Measurements from ENCODE around the gene PLCG1.

The PLCG1 gene

DNA sequence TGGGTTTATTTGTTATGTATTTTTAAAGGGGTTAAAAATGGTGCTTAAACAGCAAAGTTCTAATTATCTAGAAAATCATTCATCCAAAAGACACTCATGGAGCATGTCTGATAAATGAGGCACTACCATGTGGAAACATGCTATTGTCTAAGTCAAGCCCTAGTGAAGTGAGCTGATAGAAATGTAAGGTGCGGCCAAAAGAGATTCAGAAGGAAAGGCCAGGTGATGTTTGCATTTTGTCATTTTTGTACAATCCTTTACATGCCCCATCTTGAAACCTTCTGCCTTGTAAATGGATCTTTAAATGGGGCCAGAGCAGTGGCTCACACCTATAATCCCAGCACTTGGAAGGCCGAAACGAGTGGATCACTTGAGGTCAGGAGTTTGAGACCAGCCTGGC is 77.3 kb downstream of the PLCG1 start:
- DNase-seq (ENCODE audit: low read depth) = no peak

DNA sequence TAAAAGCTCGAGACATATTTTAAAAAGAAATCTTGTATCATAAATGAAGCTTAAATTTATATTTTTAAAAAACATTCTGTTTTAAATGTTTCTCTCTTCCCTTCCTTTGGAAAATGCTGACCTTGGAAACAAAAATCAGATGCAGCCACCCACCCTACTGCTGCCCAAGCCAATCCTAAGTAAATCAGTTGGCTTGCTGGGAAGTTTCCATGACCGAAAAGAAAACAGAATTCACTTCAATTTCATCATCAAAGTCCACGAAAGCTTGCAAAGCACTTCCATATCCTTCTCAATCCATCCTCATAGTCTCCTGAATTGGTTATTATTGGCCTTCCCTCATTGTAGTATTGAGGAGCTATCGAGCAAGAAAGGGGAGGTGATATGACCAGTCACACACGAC is 80.1 kb downstream of the PLCG1 start:
- DNase-seq (ENCODE audit: low read depth) = no peak

DNA sequence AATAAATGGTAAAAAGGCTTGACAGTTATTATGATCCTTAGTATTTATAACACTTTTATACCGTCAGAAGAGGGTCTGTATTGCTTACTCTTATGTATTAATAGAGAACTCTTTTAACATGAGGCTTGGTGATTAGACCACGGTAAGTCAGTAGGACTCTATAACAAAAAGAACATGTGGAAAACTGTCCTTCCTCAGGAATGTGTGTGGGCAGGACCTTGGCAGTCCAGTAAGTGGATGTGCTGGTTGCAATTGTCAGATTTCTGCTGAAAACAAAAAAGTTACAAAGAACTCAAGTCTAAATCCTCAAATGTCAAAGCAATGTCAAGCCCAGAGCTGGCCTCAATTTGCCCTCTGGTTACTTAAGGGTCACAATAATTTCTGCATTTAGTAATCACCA is 81.1 kb downstream of the PLCG1 start:
- DNase-seq (ENCODE audit: low read depth) = no peak

DNA sequence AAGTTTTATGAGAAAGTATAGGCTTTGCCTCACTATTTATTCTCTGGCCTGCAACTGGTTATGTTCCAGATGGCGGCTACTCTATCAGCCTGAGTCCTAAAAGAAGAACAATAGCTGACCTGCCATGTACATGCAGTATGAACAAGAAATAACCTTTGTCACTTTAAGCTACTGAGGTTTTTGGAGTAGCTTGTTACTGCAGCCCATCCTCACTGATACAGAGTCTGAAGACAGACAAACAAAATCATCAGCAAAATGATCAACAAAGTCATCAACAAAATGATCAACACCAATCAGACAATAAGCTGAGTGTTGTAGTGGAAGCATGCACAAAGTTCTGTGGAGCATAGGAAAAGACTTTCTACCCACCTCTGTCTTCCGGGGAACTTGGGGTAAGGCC is 82.5 kb downstream of the PLCG1 start:
- no peak for DNase-seq (ENCODE audit: low read depth)

DNA sequence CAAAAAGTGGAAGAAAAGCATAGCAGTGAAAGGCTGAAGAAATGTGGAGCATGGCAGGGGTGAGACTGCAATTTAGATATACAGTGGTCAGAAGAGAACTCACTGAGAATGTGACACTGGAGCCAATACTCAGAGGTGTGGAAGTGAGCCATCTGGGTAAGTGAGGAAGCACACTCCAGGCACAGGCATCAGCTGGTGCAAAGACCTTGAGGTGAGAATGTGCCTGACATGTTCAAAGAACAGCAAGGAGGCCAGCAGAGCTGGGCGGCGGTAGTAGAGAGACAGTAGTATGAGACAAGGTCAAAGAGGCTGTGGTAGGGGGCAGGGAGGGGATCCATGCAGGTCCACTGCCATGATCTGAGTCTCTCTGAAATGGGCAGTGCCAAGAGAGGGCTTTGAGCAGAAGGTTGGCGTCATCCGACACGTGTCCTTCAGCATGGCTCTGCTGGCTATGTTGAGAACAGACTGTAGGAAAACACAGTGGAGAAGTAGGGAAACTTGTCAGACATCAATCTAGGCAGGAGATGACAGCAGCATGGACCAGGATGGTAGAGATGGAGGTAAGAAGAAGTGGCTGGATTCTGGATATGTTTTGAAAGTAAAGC is 84.4 kb downstream of the PLCG1 start:
- DNase-seq (ENCODE audit: low read depth) = no peak

DNA sequence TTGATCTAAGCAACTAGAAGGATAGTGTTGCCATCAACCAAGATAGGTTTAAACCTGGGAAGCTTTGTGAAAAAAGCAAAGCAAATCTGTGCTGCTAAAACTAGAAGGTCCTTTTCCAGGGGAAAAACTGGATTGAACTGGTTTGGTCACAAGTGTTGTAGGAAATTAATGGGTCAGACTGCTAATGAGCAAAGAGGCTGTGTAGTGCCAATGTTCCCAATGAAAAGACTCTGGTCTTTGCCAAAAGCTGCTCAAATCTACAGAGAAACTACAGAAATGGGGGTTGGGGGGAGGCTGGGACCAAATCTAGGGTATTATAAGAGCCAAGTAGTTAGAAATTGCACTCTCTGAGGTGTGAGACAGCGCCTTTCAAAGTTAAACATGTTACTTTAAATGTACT is 85.0 kb downstream of the PLCG1 start:
- no peak for DNase-seq (ENCODE audit: low read depth)

DNA sequence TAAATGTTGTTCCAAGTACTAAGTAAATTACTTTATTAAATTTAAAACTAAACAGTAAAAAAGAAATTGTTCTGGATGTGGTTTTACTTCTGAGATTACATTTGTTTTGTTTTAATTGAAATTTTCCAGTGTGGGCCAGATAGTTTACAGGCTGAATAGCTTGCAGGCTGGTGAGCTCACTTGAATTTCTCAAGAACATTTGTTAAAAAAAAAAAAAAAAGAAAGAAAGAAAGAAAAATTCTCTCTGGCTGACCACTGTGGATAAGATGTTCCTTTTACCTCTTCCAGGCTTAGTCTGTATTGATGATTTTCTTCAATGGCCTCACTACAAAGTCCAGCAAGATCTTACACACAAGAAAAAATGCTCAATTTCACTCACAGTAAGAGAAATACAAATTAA is 85.4 kb downstream of the PLCG1 start:
- DNase-seq (ENCODE audit: low read depth) = no peak

DNA sequence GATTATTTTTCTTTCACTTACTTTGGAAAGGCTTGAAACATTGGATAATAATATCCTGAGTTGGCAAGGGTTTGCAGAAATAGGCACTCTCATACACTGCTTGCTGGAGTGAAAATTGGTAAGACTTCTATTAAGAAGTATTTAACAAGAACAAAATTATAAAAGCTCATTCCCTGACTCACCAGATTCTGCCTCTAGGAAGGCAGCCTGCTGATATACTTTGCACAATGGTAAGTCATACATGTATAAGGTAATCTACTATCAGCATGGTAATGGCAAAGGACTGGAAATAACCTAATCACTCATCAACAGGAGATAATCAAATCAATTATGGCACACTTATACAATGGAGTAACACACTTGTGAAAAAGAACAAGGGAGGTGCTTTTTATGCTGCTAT is 85.8 kb downstream of the PLCG1 start:
- no peak for DNase-seq (ENCODE audit: low read depth)

DNA sequence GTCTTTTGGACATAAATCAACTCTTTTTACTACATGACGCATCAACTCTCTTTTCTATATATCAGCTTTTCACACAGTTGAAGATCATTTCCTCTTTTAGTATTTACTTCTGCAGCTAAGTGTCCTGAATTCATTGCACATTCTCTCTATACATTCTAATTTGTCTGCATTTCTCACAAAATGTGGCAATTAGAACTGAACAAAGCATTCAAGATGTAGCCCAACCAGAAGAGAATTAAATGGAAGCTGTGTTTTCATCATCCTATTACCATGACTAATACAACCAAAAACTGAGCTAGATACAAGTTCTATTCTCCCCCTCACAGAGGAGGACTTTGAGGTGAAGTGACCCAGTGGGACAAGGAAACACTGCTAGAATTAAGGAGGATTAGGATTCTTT is 86.9 kb downstream of the PLCG1 start:
- no peak for DNase-seq (ENCODE audit: low read depth)

DNA sequence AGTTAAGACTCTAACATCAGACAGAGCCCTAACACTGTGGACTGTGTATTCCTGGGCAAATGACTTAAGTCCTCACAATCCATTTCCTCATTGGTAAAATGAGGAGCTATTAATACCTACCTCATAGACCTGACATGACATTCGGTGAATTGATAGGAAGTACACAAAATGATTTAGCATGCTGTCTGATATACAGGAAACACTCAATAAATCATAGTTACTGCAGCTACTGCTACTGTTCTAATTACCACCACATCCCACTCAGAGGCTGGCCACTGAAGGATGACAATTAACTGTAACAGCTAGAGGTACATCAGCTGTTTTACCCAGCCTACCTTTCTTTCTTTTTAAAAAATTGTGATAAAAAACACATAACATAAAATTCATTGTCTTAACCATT is 87.7 kb downstream of the PLCG1 start:
- no peak for DNase-seq (ENCODE audit: low read depth)

DNA sequence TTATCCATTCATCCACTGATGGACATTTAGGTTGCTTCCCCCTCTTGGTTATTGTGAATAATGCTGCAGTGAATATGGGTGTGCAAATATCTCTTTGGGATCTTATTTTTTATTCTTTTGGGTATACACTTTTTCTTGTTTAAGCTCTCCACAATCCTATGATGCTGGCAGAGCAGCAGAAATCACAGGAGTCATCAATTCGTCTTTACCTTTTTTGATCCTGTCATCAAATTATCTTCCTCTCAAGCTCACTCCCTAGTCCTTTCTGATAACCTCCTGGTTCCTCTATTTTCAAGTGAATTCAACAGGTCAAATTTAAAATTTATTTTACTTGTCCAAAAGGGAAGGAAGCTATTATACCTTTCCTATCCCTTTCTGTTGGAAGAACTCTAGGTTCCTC is 89.1 kb downstream of the PLCG1 start:
- DNase-seq (ENCODE audit: low read depth) = no peak
